Activated CD4-positive, alpha-beta T cell treated with anti-CD3 and anti-CD28 coated beads, Interleukin-2, amount 50 U/mL, for 1 hour (primary cell): Measurements from ENCODE around the gene TNIK.
"Not testable (repeated sequence)": the region's sequence is repeated elsewhere in the genome, so short reads cannot be mapped to it uniquely, and the experiment has no call there.

Experiments
- DNase-seq: peaks from one replicate; pipeline ENCODE4 v3.0.0-alpha.2; 2020

The TNIK gene

GRCh38 chr3:171245796-171246765 lies 214.1 kb downstream of the TNIK start:
- DNase-seq, result no peak

GRCh38 chr3:171242951-171243350 lies 217.3 kb downstream of the TNIK start:
- DNase-seq, result no peak

- no peak for DNase-seq
Measured at GRCh38 chr3:171242170-171242569, 218.0 kb downstream of the TNIK start.

GRCh38 chr3:171241655-171242054 lies 218.6 kb downstream of the TNIK start:
- not testable (repeated sequence) for DNase-seq

GRCh38 chr3:171240504-171240835 lies 219.7 kb downstream of the TNIK start:
- DNase-seq, result no peak

- no peak for DNase-seq
Measured at GRCh38 chr3:171239757-171240503, 220.3 kb downstream of the TNIK start.

GRCh38 chr3:171237009-171237385 lies 223.2 kb downstream of the TNIK start:
- no peak for DNase-seq

- DNase-seq, result no peak
Measured at GRCh38 chr3:171236265-171237008, 223.8 kb downstream of the TNIK start.

GRCh38 chr3:171234298-171235010 lies 225.8 kb downstream of the TNIK start:
- DNase-seq, result no peak

- no peak for DNase-seq
Measured at GRCh38 chr3:171231361-171231760, 228.8 kb downstream of the TNIK start.

GRCh38 chr3:171230865-171231264 lies 229.3 kb downstream of the TNIK start:
- DNase-seq, result no peak

GRCh38 chr3:171229173-171229572 lies 231.0 kb downstream of the TNIK start:
- no peak for DNase-seq

GRCh38 chr3:171228240-171228639 lies 232.0 kb downstream of the TNIK start:
- DNase-seq, result no peak

GRCh38 chr3:171227828-171228227 lies 232.4 kb downstream of the TNIK start:
- DNase-seq, result no peak

GRCh38 chr3:171227359-171227758 lies 232.8 kb downstream of the TNIK start:
- DNase-seq, result no peak

- no peak for DNase-seq
Measured at GRCh38 chr3:171226794-171227193, 233.4 kb downstream of the TNIK start.

GRCh38 chr3:171225708-171226107 lies 234.5 kb downstream of the TNIK start:
- DNase-seq, result no peak

GRCh38 chr3:171225165-171225564 lies 235.0 kb downstream of the TNIK start:
- DNase-seq, result no peak

- no peak for DNase-seq
Measured at GRCh38 chr3:171223396-171223795, 236.8 kb downstream of the TNIK start.

GRCh38 chr3:171222995-171223394 lies 237.2 kb downstream of the TNIK start:
- no peak for DNase-seq

- DNase-seq, result no peak
Measured at GRCh38 chr3:171221597-171221996, 238.6 kb downstream of the TNIK start.

- no peak for DNase-seq
Measured at GRCh38 chr3:171221104-171221503, 239.1 kb downstream of the TNIK start.

GRCh38 chr3:171219258-171219657 lies 240.9 kb downstream of the TNIK start:
- no peak for DNase-seq
